ENCODE data around the gene P2RY8.
"Not testable (repeated sequence)": the region's sequence is repeated elsewhere in the genome, so short reads cannot be mapped to it uniquely, and the experiment has no call there.

The P2RY8 gene

DNA sequence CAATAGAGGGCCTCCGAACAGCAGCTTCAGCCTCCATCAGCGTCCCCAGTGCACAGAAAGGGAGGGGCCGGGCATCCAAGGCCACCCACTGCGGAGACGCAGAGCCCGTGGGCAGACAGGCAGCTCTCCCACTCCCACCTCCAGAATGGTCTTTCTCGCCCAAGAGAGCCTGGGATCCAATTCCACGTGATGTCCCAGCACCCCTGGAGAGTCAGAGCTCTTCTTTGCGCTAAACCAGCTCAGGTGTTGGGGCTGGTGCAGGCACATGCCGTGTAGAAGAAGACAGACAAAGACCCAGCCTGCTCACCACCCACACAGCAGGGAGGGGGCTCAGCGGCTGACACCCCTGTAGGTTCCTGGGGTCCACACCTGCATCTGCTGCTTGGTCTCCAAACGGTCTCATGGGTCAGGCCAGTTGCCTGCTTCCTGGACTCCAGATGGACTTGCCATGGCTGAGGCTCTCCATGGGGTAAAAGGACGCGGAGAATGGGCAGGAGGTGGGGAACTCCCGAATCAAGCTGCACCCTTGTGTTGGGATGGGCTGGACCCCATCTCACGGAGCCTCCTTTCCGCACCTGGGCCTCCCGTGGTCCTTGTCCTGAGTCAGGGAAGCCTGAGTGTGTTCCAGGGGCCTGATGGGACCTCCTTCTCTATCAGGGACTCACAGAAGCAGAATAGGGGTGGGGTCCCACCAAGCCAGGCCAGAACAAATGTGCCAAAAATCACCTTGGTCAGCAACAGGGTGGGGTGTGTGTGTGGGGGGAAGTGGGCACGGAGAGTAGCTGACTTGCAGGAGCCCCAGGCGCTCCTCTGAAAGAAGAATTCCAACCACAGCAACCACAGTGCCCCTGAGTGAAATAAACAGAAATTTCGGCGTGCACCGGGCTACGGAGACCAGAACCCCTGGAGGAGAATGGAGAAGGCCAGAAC lies 72.7 kb downstream of the P2RY8 start:
- DNase-seq (ENCODE audit: low spot score) = no peak

GRCh38 chrX:1463581-1463980 lies 73.4 kb downstream of the P2RY8 start:
- no peak for DNase-seq (ENCODE audit: low spot score)

- DNase-seq (ENCODE audit: low spot score) = peak; percentile 33
These were observed 74.3 kb downstream of the P2RY8 start for GRCh38 chrX:1462596-1463251.

GRCh38 chrX:1462110-1462509 lies 74.9 kb downstream of the P2RY8 start:
- no peak for DNase-seq (ENCODE audit: low spot score)

DNA sequence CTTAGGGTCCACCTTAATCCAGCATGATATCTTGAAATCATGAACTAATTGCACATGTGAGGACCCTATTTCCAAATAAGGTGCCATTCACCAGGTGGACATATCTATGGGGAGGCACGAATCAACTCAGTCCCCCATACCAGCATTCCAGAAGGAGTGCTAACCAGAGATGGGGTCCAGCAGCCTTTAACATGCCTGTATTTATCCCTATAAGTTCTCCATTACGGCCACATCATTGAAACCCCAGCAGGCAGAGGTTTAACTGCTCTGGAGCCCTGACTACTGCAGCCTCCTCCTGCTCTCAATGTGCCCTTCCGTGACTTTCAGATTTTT lies 81.1 kb downstream of the P2RY8 start:
- DNase-seq (ENCODE audit: low spot score) = no peak

DNA sequence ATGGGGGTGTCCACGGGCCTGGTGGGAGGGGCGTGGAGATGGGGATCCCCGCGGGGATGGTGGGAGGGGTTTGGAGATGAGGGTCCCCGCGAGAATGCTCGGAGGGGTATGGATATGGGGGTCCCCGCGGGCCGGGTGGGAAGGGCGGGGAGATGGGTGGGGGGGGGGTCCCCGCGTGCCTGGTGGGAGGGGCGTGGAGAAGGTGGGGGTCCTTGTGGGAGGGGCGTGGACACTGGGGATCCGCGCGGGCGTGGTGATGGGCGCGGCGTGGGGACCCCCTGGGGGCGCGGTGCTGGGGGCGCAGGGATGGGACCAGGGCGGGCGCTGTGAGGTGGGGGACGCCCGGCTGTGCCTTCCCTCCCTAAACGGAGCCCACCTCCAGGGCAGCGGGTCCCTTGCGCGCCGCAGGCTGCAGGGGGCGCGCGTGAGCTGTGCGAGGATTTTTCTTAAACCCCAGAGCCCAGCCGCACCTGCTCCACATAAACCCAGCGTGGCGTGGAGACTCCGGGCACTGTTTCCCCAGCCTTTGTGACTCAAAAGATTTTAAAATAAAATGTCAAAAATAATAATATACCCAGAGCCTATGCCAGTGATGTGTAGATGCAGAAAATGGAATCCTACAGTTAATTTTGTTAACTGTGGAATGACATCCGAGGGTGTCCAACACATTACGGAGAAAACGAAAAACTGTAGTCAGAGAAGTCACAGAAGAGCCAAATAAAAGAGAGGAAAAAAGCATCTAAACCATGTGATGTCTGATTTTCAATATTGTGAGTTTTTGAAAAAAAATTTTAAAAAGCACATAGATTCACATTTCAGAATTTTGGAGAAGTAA lies 82.8 kb downstream of the P2RY8 start:
- peak; percentile 75 for DNase-seq (ENCODE audit: low spot score)

DNA sequence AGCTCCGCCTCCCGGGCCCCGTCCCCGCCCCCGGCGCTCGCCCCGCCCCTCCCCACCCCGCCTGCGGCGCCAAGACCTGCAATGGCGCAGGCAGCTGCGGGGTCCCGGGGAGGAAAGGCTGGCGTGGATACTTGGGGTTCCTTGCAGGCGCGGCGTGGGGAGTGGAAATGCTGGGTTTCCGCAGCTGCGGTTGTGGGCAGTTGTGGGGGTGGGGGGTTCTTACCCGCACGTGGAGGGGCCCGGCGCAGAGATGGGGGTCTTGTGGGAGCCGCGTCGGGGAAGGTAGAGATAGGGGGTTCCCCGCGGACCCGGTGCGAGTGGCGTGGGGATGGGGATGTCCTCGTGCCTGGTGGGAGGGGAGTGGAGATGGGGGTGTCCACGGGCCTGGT lies 83.6 kb downstream of the P2RY8 start:
- no peak for DNase-seq (ENCODE audit: low spot score)

DNA sequence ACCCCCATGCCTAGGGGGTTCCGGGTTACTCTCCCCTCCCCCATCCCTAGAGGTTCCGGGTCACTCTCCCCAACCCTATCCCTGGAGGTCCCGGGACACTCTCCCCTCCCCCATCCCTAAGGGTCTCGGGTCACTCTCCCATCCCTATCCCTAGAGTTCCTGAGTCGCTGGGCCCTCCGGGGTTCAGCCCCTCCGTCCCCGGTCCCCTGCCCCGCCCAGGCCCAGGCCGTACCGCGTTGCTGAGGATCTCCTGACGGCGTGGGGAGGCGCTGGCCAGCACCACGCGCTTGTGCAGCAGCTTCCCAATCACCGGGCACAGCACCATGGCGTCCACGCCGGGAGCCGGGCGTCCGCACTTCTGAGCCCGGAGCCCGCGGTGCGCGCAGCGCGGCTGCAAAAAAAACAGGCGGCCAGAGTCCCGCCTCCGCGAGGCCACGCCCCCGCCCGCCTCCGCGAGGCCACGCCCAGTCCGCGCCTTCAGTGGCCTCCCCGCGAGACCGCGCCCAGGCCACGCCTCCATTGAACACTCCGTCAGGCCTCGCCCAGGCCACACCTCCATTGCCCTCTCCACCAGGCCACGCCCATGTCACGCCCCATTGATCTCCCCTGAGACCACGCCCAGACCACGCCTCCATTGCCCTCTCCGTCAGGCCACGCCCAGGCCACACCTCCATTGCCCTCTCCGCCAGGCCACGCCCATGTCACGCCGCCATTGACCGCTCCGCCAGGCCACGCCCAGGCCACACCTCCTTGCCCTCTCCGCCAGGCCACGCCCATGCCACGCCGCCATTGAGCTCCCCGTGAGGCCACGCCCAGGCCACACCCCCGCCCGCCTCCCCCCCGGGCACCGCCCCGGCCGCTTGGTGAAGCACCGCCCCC lies 84.2 kb downstream of the P2RY8 start, which contains the start of gene ASMTL:
TSS of gene ASMTL (minus strand) at position 394 of the 879 bp plus-strand sequence. CDS start at position 325, 69 bp downstream.
- DNase-seq (ENCODE audit: low spot score) = peak; percentile 98

- DNase-seq (ENCODE audit: low spot score) = no peak
These were observed 85.1 kb downstream of the P2RY8 start for GRCh38 chrX:1451661-1452515.

GRCh38 chrX:1451251-1451660 lies 85.7 kb downstream of the P2RY8 start:
- no peak for DNase-seq (ENCODE audit: low spot score)

DNA sequence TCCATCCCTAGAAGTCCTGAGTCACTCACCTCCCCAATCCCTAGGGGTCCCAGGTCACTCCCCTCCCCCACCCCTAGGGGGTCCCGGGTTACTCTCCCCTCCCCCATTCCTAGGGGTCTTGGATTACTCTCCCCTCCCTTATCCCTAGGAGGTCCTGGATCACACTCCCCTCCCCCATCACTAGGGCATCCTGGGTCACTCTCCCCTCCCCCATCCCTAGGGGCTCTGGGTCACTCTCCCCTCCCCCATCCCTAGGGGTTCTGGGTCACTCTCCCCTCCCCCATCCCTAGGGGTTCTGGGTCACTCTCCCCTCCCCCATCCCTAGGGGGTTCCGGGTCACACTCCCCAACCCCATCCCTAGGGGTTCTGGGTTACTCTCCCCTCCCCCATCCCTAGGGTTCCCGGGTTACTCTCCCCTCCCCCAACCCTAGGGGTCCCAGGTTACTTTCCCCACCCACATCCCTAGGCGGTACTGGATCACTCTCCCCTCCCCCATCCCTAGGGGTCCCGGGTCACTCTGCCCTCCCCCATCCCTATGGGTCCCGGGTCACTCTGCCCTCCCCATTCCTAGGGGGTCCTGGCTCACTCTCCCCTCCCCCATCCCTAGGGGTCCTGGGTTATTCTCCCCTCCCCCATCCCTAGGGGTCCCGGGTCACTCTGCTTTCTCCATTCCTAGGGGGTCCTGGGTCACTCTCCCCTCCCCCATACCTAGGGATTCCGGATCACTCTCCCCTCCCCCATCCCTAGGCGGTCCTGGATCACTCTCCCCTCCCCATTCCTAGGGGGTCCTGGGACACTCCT lies 86.4 kb downstream of the P2RY8 start:
- DNase-seq (ENCODE audit: low spot score) = no peak

DNA sequence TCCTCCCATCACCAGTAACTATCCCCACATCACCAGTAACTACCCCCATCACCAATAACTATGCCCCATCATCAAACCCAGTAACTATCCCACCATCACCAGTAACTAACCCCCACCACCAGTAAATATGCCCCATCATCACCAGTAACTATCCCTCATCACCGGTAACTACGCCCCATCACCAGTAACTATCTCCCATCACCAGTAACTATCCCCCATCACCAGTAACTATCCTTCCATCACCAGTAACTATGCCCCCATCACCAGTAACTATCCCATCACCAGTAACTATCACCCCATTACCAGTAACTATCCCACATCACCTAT lies 87.2 kb downstream of the P2RY8 start:
- no peak for DNase-seq (ENCODE audit: low spot score)

- DNase-seq (ENCODE audit: low spot score) = no peak
These were observed 87.8 kb downstream of the P2RY8 start for GRCh38 chrX:1449036-1449822.

DNA sequence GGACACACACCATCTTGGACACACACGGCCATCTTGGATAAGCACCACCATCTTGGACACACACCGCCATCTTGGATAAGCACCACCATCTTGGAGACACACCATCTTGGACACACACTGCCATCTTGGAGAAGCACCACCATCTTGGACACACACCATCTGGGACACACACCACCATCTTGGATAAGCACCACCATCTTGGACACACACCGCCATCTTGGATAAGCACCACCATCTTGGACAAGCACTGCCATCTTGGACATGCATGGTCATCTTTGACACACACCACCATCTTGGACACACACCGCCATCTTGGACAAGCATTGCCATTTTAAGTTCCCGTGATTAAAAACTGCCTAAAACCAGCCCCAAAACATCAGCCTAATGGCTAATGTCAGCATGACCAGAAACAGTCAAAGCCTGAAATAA lies 88.4 kb downstream of the P2RY8 start:
- DNase-seq (ENCODE audit: low spot score) = not testable (repeated sequence)

DNA sequence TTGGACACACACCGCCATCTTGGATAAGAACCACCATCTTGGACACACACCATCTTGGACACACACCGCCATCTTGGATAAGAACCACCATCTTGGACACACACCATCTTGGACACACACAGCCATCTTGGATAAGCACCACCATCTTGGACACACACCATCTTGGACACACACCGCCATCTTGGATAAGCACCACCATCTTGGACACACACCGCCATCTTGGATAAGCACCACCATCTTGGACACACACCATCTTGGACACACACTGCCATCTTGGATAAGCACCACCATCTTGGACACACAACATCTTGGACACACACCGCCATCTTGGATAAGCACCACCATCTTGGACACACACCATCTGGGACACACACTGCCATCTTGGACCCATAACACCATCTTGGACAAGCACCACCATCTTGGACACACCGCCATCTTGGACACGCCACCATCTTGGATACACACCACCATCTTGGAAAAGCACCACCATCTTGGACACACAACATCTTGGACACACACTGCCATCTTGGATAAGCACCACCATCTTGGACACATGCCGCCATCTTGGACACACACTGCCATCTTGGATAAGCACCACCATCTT lies 88.9 kb downstream of the P2RY8 start:
- DNase-seq (ENCODE audit: low spot score) = not testable (repeated sequence)

- DNase-seq (ENCODE audit: low spot score) = not testable (repeated sequence)
These were observed 89.7 kb downstream of the P2RY8 start for GRCh38 chrX:1446984-1447968.

Measured in kidney tubule cell (primary cell).